HepG2 (cell line): Measurements from ENCODE around the gene GH2. TPM values are rescaled to one million over a fixed set of nuclear protein-coding genes. Genes with fewer than 3 reads are reported as not detected.

ENCODE experiments used
- IKZF1 ChIP-seq: fragments of 450-650 bp; IDR thresholded peaks from 2 replicates; pipeline ENCODE4 v1.7.1; 2016
- ISX ChIP-seq: sonication (generic); formaldehyde crosslinking; conservative IDR thresholded peaks from 2 replicates; pipeline ENCODE4 v1.5.0; 2020; ENCODE audit warnings: missing genetic modification reagents
- KLF12 ChIP-seq: sonication (generic); formaldehyde crosslinking; IDR thresholded peaks from 2 replicates; pipeline ENCODE4 v1.4.0; 2020; ENCODE audit warnings: missing genetic modification reagents, borderline replicate concordance
- NRL ChIP-seq: sonication (generic); formaldehyde crosslinking; IDR thresholded peaks from 2 replicates; pipeline ENCODE4 v1.5.0; 2020; ENCODE audit warnings: missing genetic modification reagents, mild to moderate bottlenecking, moderate library complexity, borderline replicate concordance
- SAFB2 ChIP-seq: sonication (generic); formaldehyde crosslinking; IDR thresholded peaks from 2 replicates; pipeline ENCODE4 v1.5.1; 2020; ENCODE audit warnings: missing genetic modification reagents, low read depth, mild to moderate bottlenecking, borderline replicate concordance
- TBP ChIP-seq: sonication (generic); formaldehyde crosslinking; IDR thresholded peaks from 2 replicates; pipeline ENCODE4 v1.5.0; 2020; ENCODE audit warnings: missing genetic modification reagents
- polyA plus RNA-seq, 8 experiments: library from polyadenylated mRNA; depleted of rRNA in 3 of 8; stranded (reverse) in 7 of 8; unstranded in 1 of 8; fragments of >200 nt; fragmentation: Illumina TruSeq in 4 of 8; extraction: Trizol in 4 of 8; gene quantifications; 2 replicates each; pipeline versions ENCODE4 v1.2.1 to v1.2.3, GENCODE V29; 2011 to 2016; ENCODE audit warnings: low read depth in 4 of 8, missing spikeins in 1 of 8, mixed read lengths in 1 of 8; ENCODE audit not compliant: insufficient read depth in 1 of 8
- total RNA-seq, 5 experiments: library from RNA; depleted of rRNA; stranded (reverse); fragments of >200 nt; fragmentation: Illumina TruSeq; extraction: Trizol; gene quantifications; 2 replicates each; pipeline ENCODE4 v1.2.3, GENCODE V29; 2016; ENCODE audit warnings: low read depth in 1 of 5
- TF ChIP-seq, protein P1 (sequence below): sonication (generic); formaldehyde crosslinking; IDR thresholded peaks from 2 replicates; pipeline ENCODE4 v1.5.1; 2020; ENCODE audit warnings: missing genetic modification reagents, mild to moderate bottlenecking, borderline replicate concordance
- TF ChIP-seq, protein P2 (sequence below): sonication (generic); formaldehyde crosslinking; IDR thresholded peaks from 2 replicates; pipeline ENCODE4 v1.9.0; 2022; ENCODE audit warnings: low read depth, missing genetic modification reagents
- TF ChIP-seq, protein P3 (sequence below): sonication (generic); formaldehyde crosslinking; IDR thresholded peaks from 2 replicates; pipeline ENCODE4 v1.5.1; 2020; ENCODE audit warnings: missing genetic modification reagents, mild to moderate bottlenecking, borderline replicate concordance
- TF ChIP-seq, protein P4 (sequence below): sonication (generic); formaldehyde crosslinking; IDR thresholded peaks from 2 replicates; pipeline ENCODE4 v1.4.0; 2020; ENCODE audit warnings: missing genetic modification reagents, borderline replicate concordance
- TF ChIP-seq, protein P5 (sequence below): sonication (generic); formaldehyde crosslinking; conservative IDR thresholded peaks from 2 replicates; pipeline ENCODE4 v1.8.0; 2022; ENCODE audit warnings: missing genetic modification reagents
- TF ChIP-seq, protein P6 (sequence below): sonication (generic); formaldehyde crosslinking; IDR thresholded peaks from 2 replicates; pipeline ENCODE4 v1.5.0; 2020; ENCODE audit warnings: mild to moderate bottlenecking, low read depth, missing genetic modification reagents, borderline replicate concordance

The GH2 gene
- total and polyA plus RNA-seq, 2 of the 13 experiments (the other 11 are each of a cell fraction or from before 2014, with no cell fraction given) = not detected

DNA sequence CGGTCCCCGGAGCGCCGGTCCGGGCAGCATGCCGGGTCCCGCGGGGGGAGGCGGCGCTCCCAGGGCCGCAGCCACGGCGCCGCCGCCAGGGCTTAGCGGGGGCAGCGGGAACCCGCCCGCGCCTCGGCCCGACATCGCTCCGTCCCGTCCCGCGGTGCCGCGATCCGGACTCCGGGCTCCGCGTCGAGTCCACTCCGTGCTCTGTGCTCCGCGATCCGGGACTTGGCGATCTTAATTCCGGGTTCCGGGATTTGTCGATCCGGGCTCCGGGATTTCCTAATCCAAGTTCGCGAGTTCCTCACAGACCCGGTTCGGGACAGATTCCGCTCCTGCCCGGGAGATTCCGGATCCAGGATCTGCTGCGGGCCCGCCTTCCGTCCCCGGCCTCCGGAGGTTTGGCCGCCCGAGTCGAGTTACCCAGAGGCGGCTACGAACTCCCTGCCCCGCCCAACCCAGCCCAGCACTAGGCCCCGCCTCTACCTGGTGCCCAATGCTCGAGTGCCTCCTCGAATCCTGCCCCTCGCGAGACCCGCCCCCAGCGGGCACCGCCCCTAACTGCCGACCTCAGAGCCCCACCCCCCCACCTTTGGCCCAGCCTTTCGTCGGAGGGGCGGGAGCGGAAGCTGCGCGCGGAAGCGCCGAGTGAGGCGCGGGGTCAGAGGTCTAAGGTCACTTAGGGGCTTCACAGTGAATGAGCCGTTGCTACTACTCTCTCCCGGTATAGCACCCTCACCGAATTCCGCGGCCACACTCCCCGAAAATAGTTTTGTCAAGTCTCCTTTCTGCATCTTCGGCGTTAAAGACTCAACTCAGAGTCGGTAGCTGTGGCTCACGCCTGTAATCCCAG is 39.0 kb downstream of the GH2 start, which contains the start of gene SMARCD2 (continued):
- TF ChIP-seq NRL = peak; percentile 93
- TF ChIP-seq, protein P1, sequence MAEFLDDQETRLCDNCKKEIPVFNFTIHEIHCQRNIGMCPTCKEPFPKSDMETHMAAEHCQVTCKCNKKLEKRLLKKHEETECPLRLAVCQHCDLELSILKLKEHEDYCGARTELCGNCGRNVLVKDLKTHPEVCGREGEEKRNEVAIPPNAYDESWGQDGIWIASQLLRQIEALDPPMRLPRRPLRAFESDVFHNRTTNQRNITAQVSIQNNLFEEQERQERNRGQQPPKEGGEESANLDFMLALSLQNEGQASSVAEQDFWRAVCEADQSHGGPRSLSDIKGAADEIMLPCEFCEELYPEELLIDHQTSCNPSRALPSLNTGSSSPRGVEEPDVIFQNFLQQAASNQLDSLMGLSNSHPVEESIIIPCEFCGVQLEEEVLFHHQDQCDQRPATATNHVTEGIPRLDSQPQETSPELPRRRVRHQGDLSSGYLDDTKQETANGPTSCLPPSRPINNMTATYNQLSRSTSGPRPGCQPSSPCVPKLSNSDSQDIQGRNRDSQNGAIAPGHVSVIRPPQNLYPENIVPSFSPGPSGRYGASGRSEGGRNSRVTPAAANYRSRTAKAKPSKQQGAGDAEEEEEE = peak; percentile 88
- no peak for TF ChIP-seq IKZF1
- TF ChIP-seq, protein P2, sequence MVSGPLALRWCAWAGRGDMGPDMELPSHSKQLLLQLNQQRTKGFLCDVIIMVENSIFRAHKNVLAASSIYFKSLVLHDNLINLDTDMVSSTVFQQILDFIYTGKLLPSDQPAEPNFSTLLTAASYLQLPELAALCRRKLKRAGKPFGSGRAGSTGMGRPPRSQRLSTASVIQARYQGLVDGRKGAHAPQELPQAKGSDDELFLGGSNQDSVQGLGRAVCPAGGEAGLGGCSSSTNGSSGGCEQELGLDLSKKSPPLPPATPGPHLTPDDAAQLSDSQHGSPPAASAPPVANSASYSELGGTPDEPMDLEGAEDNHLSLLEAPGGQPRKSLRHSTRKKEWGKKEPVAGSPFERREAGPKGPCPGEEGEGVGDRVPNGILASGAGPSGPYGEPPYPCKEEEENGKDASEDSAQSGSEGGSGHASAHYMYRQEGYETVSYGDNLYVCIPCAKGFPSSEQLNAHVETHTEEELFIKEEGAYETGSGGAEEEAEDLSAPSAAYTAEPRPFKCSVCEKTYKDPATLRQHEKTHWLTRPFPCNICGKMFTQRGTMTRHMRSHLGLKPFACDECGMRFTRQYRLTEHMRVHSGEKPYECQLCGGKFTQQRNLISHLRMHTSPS (CRISPR knock-in tag) = peak; percentile 21; the same call in 1 of the 2 replicates
- TF ChIP-seq TBP (CRISPR knock-in tag) = no peak
- no peak for TF ChIP-seq ISX (CRISPR knock-in tag)
- TF ChIP-seq, protein P3, sequence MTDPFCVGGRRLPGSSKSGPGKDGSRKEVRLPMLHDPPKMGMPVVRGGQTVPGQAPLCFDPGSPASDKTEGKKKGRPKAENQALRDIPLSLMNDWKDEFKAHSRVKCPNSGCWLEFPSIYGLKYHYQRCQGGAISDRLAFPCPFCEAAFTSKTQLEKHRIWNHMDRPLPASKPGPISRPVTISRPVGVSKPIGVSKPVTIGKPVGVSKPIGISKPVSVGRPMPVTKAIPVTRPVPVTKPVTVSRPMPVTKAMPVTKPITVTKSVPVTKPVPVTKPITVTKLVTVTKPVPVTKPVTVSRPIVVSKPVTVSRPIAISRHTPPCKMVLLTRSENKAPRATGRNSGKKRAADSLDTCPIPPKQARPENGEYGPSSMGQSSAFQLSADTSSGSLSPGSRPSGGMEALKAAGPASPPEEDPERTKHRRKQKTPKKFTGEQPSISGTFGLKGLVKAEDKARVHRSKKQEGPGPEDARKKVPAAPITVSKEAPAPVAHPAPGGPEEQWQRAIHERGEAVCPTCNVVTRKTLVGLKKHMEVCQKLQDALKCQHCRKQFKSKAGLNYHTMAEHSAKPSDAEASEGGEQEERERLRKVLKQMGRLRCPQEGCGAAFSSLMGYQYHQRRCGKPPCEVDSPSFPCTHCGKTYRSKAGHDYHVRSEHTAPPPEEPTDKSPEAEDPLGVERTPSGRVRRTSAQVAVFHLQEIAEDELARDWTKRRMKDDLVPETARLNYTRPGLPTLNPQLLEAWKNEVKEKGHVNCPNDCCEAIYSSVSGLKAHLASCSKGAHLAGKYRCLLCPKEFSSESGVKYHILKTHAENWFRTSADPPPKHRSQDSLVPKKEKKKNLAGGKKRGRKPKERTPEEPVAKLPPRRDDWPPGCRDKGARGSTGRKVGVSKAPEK (CRISPR knock-in tag) = no peak
- peak; percentile 99 for TF ChIP-seq KLF12 (CRISPR knock-in tag)
- TF ChIP-seq, protein P4, sequence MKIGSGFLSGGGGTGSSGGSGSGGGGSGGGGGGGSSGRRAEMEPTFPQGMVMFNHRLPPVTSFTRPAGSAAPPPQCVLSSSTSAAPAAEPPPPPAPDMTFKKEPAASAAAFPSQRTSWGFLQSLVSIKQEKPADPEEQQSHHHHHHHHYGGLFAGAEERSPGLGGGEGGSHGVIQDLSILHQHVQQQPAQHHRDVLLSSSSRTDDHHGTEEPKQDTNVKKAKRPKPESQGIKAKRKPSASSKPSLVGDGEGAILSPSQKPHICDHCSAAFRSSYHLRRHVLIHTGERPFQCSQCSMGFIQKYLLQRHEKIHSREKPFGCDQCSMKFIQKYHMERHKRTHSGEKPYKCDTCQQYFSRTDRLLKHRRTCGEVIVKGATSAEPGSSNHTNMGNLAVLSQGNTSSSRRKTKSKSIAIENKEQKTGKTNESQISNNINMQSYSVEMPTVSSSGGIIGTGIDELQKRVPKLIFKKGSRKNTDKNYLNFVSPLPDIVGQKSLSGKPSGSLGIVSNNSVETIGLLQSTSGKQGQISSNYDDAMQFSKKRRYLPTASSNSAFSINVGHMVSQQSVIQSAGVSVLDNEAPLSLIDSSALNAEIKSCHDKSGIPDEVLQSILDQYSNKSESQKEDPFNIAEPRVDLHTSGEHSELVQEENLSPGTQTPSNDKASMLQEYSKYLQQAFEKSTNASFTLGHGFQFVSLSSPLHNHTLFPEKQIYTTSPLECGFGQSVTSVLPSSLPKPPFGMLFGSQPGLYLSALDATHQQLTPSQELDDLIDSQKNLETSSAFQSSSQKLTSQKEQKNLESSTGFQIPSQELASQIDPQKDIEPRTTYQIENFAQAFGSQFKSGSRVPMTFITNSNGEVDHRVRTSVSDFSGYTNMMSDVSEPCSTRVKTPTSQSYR (CRISPR knock-in tag) = peak; percentile 64
- TF ChIP-seq SAFB2 (CRISPR knock-in tag) = no peak; the same call in 1 of the 2 replicates
- TF ChIP-seq, protein P5, sequence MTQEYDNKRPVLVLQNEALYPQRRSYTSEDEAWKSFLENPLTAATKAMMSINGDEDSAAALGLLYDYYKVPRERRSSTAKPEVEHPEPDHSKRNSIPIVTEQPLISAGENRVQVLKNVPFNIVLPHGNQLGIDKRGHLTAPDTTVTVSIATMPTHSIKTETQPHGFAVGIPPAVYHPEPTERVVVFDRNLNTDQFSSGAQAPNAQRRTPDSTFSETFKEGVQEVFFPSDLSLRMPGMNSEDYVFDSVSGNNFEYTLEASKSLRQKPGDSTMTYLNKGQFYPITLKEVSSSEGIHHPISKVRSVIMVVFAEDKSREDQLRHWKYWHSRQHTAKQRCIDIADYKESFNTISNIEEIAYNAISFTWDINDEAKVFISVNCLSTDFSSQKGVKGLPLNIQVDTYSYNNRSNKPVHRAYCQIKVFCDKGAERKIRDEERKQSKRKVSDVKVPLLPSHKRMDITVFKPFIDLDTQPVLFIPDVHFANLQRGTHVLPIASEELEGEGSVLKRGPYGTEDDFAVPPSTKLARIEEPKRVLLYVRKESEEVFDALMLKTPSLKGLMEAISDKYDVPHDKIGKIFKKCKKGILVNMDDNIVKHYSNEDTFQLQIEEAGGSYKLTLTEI (CRISPR knock-in tag) = no peak
- TF ChIP-seq, protein P6, sequence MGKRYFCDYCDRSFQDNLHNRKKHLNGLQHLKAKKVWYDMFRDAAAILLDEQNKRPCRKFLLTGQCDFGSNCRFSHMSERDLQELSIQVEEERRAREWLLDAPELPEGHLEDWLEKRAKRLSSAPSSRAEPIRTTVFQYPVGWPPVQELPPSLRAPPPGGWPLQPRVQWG (CRISPR knock-in tag) = no peak
